GM04503 (cell line): ENCODE results near the gene ADAMTS19.
"Not testable (repeated sequence)": the region's sequence is repeated elsewhere in the genome, so short reads cannot be mapped to it uniquely, and the experiment has no call there.

Experiments
- DNase-seq: peaks from one replicate; pipeline ENCODE4 v3.0.0-alpha.2; 2012; ENCODE audit warnings: low read depth

The ADAMTS19 gene

GRCh38 chr5:129459777-129460671 is at the start of gene ADAMTS19:
Gene ADAMTS19, plus strand, starts transcription at chr5:129460298. Its CDS starts 94 bp downstream, at chr5:129460392.
- DNase-seq: no peak

- DNase-seq: no peak
These were observed 49.6 kb upstream of the ADAMTS19 start for GRCh38 chr5:129410488-129410887.

- DNase-seq: no peak
These were observed 47.4 kb upstream of the ADAMTS19 start for GRCh38 chr5:129412721-129413120.

GRCh38 chr5:129413570-129413969 is 46.5 kb upstream of the ADAMTS19 start:
- DNase-seq: no peak

- DNase-seq: no peak
These were observed 40.8 kb upstream of the ADAMTS19 start for GRCh38 chr5:129419292-129419691.

GRCh38 chr5:129425031-129425430 is 35.1 kb upstream of the ADAMTS19 start:
- no peak for DNase-seq

- no peak for DNase-seq
These were observed 34.0 kb upstream of the ADAMTS19 start for GRCh38 chr5:129426071-129426470.

- not testable (repeated sequence) for DNase-seq
These were observed 31.5 kb upstream of the ADAMTS19 start for GRCh38 chr5:129428636-129429035.

GRCh38 chr5:129431406-129431805 is 28.7 kb upstream of the ADAMTS19 start:
- no peak for DNase-seq

GRCh38 chr5:129438322-129438721 is 21.8 kb upstream of the ADAMTS19 start:
- DNase-seq: no peak

- no peak for DNase-seq
These were observed 19.7 kb upstream of the ADAMTS19 start for GRCh38 chr5:129440424-129440823.

GRCh38 chr5:129441096-129441495 is 19.0 kb upstream of the ADAMTS19 start:
- no peak for DNase-seq

GRCh38 chr5:129445379-129445778 is 14.7 kb upstream of the ADAMTS19 start:
- no peak for DNase-seq

GRCh38 chr5:129447968-129448367 is 12.1 kb upstream of the ADAMTS19 start:
- no peak for DNase-seq

- DNase-seq: no peak
These were observed 11.4 kb upstream of the ADAMTS19 start for GRCh38 chr5:129448654-129449053.

- no peak for DNase-seq
These were observed 5.6 kb upstream of the ADAMTS19 start for GRCh38 chr5:129454461-129454860.

GRCh38 chr5:129459450-129459776 is 685 bp upstream of the ADAMTS19 start:
- DNase-seq: no peak

- no peak for DNase-seq
These were observed 506 bp downstream of the ADAMTS19 start for GRCh38 chr5:129460672-129460935.

- no peak for DNase-seq
These were observed 1.0 kb downstream of the ADAMTS19 start for GRCh38 chr5:129460936-129461710.

- DNase-seq: no peak
These were observed 1.7 kb downstream of the ADAMTS19 start for GRCh38 chr5:129461711-129462332.

GRCh38 chr5:129465776-129466344 is 5.8 kb downstream of the ADAMTS19 start:
- no peak for DNase-seq

- no peak for DNase-seq
These were observed 14.4 kb downstream of the ADAMTS19 start for GRCh38 chr5:129474544-129474943.

GRCh38 chr5:129476751-129477150 is 16.7 kb downstream of the ADAMTS19 start:
- no peak for DNase-seq
